Stimulated activated CD4-positive, alpha-beta T cell treated with anti-CD3 and anti-CD28 coated beads, Interleukin-15, amount 100 ng/mL, for 48 hours (primary cell): Measurements from ENCODE around the gene CACNA1S.

ENCODE experiments used
- DNase-seq, 2 donors: peaks; one replicate each; pipeline ENCODE4 v3.0.0-alpha.2; 2020; ENCODE audit warnings: low read depth in 2 of 2

The CACNA1S gene

DNA sequence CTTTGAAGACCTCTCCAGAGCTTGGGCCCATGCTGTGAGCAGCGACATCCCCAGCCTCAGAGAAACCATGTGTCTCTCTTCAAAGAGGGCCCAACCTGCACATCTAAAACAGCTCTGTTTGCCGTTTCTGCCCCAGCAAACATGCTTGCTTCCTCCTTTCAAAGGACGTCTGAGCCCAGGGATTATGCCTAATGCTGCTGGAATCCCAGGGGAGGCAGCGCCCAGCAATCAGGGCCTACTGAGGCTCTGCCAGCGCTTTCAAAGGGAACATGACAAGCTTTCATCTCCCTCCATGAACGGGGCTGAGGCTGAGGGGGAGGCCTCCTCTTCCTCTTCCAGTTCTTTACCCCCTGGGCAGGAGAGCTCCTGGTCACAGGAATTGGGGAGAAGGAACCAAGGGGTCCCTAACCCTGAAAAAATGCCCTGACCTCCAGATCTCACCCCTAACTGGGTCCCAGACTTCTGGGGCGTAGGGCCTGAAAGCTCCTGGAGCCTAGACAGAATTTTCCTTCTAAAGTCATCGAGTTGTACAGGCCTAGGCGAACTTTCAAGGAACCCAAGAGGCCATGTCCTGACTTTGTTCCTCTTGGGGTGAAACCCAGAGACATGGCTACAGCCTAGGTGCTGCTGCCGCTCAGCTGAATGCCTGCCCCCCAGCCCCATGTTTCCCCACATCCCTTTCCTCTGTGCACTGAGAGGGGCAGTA is 28.2 kb upstream of the CACNA1S start:
- no peak for DNase-seq

DNA sequence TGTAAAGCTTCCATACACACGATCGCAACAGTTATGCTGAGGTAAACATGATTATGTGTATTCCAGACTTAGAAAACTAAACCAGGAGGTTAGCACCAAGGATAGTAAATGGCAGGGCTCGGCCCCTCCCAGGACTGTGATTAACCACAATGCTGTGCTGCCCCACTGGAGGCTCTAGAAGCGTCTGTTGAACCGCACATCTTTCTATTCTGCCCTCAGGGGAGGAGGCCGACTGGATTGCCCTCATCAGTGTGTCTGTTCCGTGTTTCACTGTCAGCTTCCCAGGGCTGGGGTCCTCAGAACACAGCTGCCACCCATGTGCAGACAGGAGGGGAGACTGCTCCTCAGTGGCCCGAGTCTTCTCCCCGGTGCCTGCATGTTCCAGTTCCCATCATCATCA is 27.5 kb upstream of the CACNA1S start:
- no peak for DNase-seq

DNA sequence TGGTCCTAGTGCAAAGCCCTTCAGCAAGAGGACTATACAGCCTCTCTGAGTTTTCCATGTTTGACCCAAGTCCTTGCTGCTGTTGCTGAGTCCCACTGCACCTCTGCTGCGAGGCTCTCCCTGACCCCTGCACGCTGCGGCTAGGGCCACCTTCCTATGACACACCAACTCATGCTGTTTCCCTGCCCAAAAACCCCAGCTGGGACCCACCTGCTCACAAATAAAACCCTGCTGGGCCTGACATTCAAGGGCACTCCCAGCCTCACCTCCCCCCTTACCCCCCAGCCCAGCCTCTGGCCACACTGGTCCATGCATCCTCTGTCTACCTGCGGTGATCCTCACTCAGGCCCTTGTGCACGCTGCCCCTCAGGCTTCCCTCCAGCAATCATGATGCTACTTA is 27.1 kb upstream of the CACNA1S start:
- DNase-seq: no peak

DNA sequence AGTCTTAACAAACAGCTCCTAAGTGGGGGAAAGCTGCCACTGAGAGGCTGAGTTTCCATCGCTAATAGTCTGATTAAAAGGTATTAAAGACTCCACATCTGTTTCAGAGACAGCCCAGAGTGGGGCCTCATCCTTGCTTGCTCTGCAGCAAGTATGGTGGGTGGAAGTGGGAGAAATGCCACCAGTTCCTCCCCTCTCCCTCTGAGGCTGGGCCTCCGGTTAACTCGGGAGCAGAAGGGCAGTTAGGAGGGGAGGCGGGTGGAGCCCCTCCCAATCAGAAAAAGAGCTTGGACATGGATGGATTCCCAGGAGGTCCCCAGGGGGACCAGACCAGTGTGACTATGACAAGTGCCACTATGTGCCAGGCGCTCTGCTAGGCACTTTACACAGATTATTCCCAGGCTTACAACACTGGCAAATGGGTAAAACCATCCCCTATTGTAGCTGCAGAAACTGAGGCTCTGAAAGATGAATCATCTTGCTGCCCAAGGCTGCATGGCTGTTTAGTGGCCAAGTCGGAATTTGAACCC is 26.1 kb upstream of the CACNA1S start:
- no peak for DNase-seq

DNA sequence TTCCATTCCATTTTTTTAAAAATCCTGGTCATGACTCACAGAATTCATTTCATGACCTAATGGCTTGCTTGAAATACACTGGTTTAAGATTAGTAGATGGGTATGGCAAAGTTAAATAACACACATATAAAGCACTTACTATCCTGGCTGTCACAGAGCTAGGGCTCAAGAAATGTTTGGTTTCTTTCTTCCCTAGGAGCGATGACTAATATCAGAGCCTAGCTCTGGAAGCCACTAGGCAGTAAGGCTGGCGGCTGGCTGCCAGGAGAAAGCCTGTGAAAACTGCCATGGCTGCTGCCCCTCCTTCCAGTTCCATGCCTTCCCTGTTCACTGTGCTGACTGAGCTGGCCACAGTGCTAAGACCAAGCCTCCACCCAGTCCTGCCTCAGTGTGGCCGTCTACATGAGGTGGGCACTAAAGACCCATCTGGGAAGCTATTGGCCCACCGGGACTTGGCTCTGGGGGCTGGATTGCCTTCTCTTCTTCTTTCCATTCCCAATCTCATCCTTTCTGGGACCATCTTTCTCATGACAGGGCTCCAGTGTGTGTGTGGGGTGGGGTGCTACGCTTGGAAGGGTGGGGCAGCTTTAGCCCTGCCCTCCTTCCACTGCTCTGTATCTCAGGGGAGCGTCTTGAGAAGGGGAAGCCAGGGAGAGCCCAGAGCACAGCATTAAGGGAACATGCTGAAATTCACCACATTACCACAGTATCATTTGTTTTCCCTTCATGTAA is 25.5 kb upstream of the CACNA1S start:
- DNase-seq: no peak

DNA sequence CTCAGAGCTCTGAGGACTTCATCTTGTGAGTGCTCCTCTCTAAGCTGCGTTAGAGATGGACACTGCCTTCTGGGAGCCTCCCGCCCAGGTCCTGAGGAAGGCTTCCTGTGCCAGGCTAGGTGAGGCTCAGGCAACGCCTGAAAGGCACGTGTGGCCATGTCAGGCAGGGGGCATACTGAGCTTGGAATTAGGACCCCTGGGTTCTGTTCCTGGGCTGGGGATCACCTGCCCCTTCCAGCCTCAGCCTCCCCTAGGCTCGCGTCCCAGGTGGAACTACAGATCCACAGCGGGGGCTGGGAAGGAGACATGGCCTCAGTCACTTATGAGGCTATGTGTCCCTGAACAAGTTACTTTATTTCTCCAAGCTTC is 24.8 kb upstream of the CACNA1S start:
- DNase-seq: no peak

DNA sequence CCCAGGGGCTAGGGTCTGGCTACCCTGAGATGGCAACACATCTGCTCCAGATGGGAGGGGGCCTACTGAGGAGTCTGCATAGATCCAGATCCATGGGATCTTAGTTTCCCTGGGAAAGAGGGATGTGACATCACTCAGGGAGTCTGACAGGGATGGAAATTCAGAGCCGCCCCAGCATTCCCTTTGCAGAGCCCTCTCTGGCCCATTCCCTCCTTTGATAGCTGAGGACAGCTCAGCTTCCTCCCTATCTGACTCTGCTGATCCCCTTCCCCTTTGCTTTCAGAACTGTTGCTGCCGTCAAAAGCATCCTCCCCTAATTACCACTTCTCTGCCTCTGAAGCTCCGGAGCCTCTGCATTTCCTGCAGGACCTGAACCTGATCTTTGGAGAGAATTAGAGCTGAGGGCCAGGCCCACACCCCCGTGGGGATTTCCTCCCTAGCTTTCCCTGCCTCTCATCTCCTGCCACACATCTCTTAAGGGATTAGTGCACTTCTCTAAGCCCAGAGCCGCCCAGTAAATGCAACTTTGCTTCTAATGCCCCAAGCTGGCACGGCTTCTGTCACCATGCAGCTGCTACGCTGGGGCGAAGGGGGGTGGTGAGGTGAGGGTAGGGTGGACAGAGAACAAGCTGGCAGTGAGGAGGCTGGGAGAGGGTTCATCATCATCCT is 24.3 kb upstream of the CACNA1S start:
- no peak for DNase-seq

DNA sequence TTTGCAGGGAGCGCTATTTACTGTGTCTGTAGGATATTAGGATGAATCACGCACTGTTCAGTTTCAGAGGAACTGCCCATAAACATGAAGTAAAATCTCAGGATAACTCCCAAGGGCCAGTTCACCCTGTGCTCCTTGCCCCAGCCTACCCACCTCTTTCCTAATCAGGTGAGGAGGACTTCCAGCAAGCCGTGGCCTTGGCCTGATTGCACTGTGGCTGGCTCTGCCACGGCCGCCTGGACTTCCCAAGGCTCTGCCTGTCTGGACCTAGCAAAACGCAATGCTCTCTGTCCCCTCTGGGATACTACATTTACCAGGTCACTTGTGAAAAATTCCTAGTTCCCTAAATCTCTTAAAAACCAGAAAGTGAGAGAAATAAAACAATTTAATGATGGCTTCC is 22.2 kb upstream of the CACNA1S start:
- no peak for DNase-seq

DNA sequence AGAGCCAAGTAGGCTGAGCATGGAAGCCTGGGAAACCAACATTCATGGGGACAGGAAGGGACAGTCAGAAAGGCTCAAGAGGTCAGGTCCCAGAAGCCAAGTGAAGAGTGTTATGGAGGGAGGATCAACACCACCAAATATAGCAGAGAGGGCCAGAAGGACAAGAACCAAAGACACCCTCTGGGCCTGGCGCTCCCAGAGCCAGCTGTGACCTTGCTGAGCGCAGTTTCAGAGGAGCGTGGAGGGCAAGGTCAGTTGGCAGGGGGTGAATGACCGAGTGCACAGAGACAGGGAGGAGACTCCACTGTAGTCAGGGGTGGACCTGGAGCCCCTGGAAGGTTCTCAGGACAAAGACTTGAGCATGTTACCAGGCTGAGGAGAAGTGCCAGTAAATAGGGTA is 19.2 kb upstream of the CACNA1S start:
- no peak for DNase-seq

DNA sequence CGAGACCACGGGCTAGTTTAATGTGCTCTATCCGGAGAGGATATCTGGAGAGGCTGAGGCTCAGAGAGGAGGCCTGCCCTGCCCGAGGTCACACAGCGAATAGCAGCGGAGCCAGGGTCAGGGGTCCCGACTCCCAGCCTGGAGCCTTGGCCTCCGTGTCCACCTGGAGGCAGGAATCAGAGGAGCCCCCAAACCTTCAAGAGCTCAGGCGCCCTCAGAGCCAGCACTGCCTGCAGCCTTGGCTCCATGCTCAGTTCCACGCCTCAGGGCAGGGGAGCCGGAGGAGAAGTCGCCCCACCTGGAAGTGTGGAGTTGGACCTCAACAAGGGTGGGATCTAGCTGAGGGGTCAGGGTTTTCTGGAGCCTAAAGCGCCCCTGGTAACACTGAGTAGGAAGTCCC is 16.7 kb upstream of the CACNA1S start:
- no peak for DNase-seq

DNA sequence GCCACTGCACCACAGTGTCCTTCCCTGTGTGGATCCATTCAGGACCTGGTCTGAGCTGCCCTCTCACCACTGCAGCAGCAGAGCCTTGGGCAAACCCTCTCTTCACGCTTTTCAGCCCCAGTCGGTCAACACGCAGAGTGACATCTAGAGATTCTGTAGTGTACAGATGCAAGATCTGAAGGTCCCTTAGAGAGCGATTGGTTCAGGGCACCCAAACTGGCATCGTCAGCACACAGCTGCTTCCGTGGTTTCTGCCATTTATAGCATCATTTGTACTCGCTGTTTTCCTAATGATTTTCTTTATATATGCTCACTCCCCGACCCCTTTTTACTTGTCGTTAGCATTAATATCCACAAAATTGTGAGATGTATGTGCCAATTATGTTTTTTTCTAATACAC is 16.2 kb upstream of the CACNA1S start:
- no peak for DNase-seq

DNA sequence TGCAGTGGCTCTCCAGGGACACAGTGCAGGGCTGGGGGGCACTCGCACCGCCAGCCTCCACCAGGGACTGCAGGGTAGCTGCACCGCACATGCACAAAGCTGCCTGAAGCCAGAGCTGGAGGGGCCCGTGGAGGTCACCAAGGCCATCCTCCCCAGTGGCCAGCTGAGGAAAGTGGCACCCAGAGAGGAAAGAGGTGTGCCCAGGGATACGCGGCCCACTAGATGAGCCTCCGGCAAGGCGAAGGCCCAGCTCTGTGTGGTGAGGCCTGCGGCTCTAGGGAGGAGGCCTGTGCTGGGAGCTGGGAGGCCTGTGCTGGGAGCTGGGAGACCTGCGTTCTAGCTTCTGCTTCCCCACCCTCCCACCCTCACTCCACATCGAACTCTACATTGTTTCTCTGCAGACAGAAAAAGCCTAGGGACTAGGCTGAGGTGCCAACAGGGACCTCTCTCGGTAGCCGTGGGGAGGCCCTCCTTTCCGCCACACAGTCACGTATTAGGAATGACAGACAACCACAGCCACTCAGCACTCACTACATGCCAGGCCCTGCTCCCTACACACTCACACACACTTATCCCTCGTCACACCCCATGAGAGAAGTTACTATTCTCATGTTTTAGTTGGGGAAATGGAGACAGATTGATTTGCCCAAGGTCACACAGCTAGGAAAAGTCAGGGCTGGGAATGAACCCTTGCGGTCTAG is 15.7 kb upstream of the CACNA1S start:
- no peak for DNase-seq

DNA sequence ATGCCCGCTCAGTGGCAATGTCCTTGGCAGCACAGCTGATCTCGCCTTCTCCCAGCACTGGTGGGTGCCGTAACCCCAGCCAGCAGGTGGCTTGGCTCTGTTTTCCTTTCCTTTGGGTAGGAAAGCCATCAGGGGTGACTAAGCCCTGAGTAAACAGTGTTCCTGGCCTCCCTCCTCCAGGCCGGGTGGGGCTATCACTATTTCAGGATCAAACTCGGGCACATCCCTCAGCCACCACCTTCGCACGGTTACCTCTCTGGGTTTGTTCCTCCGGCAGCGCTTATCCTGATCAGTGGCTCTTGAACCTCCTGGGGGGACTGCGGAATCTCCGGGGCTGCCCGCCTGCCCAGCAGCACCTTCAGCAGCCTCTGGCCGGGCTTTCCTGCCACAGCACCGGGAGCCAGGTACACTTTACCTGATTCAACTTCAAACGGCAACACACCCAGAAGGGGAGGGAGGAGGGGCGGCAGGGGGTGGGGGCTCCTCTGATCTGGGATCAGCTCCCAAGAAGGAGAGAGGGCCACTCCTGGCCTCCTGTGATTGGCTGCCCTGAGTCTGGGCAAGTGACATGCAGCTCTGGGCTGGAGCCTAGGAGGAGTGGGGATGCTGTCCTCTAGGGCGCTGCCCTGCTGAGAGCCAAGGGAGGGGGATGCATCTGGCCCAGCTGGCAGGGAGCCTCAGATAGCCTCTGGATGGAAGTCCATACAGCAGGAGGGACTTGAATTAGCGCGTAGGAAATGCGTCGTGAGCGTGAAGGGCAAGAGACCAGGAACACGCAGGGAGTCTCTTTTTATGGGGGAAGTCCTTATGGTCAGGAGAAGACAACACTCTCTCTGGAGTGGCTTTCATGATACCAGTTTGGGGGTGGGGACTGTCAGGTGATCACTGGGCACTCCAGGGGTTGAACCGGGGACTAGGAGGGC is 14.9 kb upstream of the CACNA1S start, which contains the start of gene ASCL5:
TSS of gene ASCL5 (minus strand) at position 353 of the 923 bp plus-strand sequence. CDS start 11,812 bp downstream, outside the sequence.
- DNase-seq: no peak

DNA sequence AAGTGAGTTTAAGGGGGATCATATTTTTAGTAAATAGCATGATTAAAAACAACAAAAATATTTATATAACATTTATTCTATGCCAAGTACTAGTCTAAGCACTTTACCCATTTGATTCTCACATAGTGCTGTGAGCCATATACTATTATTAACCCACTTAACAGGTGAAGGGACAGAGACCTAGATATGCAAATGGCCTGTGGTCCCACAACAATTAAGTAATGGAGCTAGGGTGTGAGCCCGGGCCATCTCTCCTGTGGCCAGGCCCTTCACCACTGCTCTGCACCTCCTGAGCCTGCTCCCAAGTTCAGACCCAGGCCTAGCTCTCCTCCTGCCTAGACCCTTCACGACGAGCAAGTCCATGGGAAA is 14.2 kb upstream of the CACNA1S start:
- DNase-seq: no peak

DNA sequence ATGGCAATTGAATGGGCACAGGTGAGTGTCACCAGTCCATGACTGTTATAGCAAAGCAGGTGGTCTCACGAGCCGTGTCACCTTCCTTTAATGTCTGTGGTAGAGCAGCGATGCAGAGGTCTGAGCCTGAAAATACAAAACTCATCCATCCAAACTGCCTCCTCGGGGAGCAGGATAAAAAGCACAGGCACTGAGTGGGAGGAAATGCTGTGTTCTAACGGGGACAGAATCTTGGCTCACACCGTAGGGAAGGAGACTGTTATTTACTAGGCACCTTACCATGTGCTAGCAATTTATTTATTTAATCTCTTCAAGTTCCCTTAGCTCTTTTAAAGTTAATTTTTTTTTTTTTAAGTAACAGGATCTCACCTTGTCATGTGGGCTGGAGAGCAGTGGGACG is 13.6 kb upstream of the CACNA1S start:
- no peak for DNase-seq

DNA sequence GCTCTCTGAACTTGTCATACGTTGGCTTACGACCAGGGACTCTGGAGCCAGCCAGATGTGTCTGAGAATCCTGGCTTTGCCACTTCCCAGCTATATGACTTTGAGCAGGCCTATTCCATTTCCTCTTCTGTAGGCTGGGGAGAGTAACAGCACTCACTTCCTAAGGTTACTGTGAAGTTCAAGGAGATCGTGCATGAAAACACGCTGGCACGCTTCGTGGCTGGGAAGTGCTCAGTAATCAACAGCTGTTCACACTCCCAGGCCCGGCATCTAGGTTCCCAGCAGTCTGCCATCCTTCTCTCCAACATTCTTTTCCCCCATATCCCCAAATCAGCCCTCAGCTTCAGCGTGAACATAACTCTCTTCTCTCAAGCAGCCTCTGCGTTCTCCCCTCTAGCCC is 12.8 kb upstream of the CACNA1S start:
- no peak for DNase-seq

DNA sequence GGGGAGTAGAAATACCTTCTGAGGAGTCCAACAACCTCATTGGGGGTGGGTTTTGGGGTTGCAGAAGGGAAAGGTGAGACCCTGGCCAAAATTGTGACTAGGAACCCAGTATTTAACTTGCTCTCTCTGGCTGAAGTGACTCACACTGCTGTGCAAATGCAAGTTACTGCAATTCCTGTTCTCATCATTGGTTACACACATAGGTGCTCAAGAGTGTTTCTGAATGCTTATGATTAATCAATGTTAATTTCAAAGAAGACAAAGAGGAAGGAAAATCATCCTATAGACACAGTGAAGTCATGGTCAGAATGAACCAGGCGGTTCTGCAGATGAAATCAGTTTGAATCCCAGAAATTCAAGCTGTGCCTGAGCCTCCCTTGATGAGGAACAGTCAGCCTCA is 11.6 kb upstream of the CACNA1S start:
- no peak for DNase-seq

DNA sequence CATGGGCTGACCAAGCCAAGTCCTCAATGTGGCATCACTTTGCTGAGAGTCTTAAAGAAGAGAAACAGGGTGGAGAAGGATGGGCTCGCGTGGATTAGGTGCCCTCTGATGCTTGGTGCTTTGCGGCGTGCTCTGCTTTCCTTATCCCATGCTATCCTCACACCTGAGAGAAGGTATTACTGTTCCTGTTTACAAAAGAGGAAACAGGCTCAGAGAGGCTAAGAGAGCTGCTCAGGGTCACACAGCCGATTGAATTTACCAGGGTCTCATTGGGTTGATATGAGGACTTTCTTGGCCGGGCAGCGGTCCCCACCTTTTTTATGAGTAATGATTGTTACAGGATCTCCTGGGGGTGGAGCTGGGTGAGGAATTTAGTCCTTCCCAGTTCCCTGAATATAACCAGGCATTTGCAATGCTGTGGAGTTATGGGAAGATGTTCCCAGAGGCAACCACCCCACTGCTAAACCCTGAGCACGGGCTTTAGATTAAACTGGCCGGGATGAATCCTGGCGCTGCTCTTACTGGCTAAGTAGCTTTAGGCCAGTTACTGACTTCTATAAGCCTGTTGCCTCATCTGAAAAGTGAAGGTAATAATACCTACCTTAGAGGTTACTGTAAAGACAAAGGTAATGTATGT is 10.2 kb upstream of the CACNA1S start:
- DNase-seq: no peak

DNA sequence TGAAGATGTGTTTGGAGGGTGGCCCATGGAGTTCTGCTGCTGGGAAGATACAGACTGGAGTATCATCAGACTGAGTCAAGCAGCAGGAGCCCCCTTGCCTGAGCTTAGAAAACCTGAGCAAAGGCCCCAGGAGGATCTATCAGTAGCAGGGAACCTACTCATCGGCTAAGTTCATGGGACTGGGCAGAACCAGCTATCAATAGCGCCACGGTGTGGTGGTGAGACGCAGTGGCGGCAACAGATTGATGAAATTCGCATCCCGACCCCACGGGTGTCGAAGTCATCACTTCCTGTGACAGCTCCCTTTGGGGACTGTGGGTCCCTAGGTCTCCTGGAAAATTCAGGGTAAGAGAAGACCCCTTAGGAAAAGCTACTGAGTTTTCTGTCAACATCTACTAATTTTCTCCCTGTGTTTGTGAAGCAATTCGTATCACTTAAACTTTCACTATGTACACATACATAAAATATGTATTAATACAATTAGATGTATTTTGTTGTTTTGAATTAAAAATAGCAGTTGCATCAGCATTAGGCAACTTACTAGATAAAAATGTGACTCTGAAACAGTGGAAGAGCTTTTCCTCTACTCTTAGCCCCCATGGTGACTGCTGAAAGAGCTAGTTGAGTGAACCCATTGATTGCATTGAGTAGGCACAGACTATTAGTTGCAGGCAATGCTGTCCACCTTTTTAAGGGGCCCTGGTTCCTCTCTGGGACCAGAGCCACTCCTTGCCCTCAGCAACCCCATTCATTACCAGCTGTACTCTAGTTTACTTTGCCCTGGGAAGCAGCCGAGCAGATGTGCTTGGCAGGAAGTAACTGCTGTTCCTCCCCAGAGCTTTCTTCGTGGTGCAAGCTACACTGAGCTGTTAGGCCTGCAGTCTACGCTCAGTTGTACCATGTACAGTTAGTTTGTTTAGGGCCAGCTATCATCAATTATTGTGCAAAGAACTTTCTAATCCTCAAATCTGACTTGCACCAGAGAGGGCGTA is 7.3 kb upstream of the CACNA1S start:
- peak; percentile 41 to 54 for DNase-seq
